K562 (cell line): ENCODE results near the gene PTBP3. TPM values are rescaled to one million over a fixed set of nuclear protein-coding genes. Genes with fewer than 3 reads are reported as not detected.
A peak's percentile ranks its signal among the peaks of the same experiment; 100 is the strongest.

Experiments
- BACH1 ChIP-seq: fragments of 200-800 bp; sonication (Bioruptor generic); IDR thresholded peaks from 2 replicates; pipeline ENCODE4 v1.6.1; 2016; ENCODE audit warnings: missing genetic modification characterization, missing compliant biosample characterization
- BCOR ChIP-seq: fragments of 450-650 bp; IDR thresholded peaks from 2 replicates; pipeline ENCODE4 v1.6.1; 2016
- CAMTA2 ChIP-seq: fragments of 250-450 bp; sonication (Bioruptor Pico); conservative IDR thresholded peaks from 2 replicates; pipeline ENCODE4 v1.5.1; 2022
- CBFB ChIP-seq: sonication (generic); formaldehyde crosslinking; IDR thresholded peaks from 2 replicates; pipeline ENCODE4 v1.4.0; 2020; ENCODE audit warnings: mild to moderate bottlenecking, missing genetic modification reagents
- EP400 ChIP-seq: fragments of 450-650 bp; IDR thresholded peaks from 2 replicates; pipeline ENCODE4 v1.6.1; 2017; ENCODE audit warnings: antibody characterized with exemption, mild to moderate bottlenecking, moderate library complexity
- MAFF ChIP-seq: IDR thresholded peaks from 2 replicates; pipeline ENCODE4 v1.6.1; 2012; ENCODE audit warnings: low read length, improper control_type of control experiment
- MTA1 ChIP-seq: fragments of 450-650 bp; IDR thresholded peaks from 2 replicates; pipeline ENCODE4 v1.6.1; 2017; ENCODE audit warnings: borderline replicate concordance
- MTA2 ChIP-seq: fragments of 450-650 bp; IDR thresholded peaks from 2 replicates; pipeline ENCODE4 v1.6.1; 2016; ENCODE audit warnings: low read depth
- NFATC3 ChIP-seq: fragments of 450-650 bp; IDR thresholded peaks from 2 replicates; pipeline ENCODE4 v1.6.1; 2017; ENCODE audit warnings: mild to moderate bottlenecking
- POLR2AphosphoS2 ChIP-seq: IDR thresholded peaks from 2 replicates; pipeline ENCODE4 v1.6.1; 2012; ENCODE audit warnings: low read length, improper control_type of control experiment
- POLR2H ChIP-seq: IDR thresholded peaks from 2 replicates; pipeline ENCODE4 v1.6.1; 2016; ENCODE audit warnings: missing genetic modification characterization, low read depth, mild to moderate bottlenecking, control low read depth, missing compliant biosample characterization, moderate library complexity
- PPARD ChIP-seq: fragments of 250-450 bp; sonication (Bioruptor Pico); IDR thresholded peaks from 2 replicates; pipeline ENCODE4 v1.8.0; 2022; ENCODE audit warnings: inconsistent platforms, mild to moderate bottlenecking, moderate library complexity
- SNIP1 ChIP-seq: fragments of 450-650 bp; IDR thresholded peaks from 2 replicates; pipeline ENCODE4 v1.7.1; 2017; ENCODE audit warnings: low read depth, mild to moderate bottlenecking
- SRF ChIP-seq, 2 experiments: fragments of 250-450, 450-650 bp in 1 of 2; sonication (Bioruptor Pico) in 1 of 2; sonication (generic) in 1 of 2; formaldehyde crosslinking; IDR thresholded peaks; 2 replicates each; pipeline versions ENCODE4 v1.5.0 to v1.5.1; 2020 to 2022; ENCODE audit warnings: mild to moderate bottlenecking in 1 of 2, missing genetic modification reagents in 1 of 2
- TAF9B ChIP-seq: fragments of 450-650 bp; IDR thresholded peaks from 2 replicates; pipeline ENCODE4 v1.6.1; 2018; ENCODE audit warnings: mild to moderate bottlenecking; ENCODE audit not compliant: partially characterized antibody
- ZBTB17 ChIP-seq: fragments of 450-650 bp; formaldehyde crosslinking; IDR thresholded peaks from 2 replicates; pipeline ENCODE4 v1.4.0; 2020; ENCODE audit warnings: mild to moderate bottlenecking
- ZNF133 ChIP-seq: fragments of 250-450 bp; sonication (Bioruptor Pico); IDR thresholded peaks from 2 replicates; pipeline ENCODE4 v1.4.0; 2020; ENCODE audit warnings: mild to moderate bottlenecking
- ZNF696 ChIP-seq: fragments of 250-450 bp; sonication (Bioruptor Pico); conservative IDR thresholded peaks from 2 replicates; pipeline ENCODE4 v1.4.0; 2020; ENCODE audit warnings: mild to moderate bottlenecking, moderate library complexity
- polyA plus RNA-seq, 8 experiments: library from polyadenylated mRNA; depleted of rRNA in 4 of 8; stranded (reverse) in 5 of 8; unstranded in 3 of 8; fragments of >200 nt; fragmentation: Nextera tagmentation in 2 of 8; fragmentation: Illumina TruSeq in 1 of 8; extraction: Ambion mirVana in 2 of 8; extraction: Trizol in 1 of 8; gene quantifications; 2 replicates each; pipeline versions ENCODE4 v1.2.1 to v1.2.3, GENCODE V29; 2011 to 2014; ENCODE audit warnings: inconsistent platforms in 1 of 8, missing spikeins in 1 of 8
- total RNA-seq, 7 experiments: library from RNA; depleted of rRNA in 6 of 7; stranded (reverse); fragments of >200 nt in 6 of 7; fragmentation: Illumina TruSeq in 2 of 7; extraction: Trizol in 2 of 7; gene quantifications; 2 replicates each; pipeline versions ENCODE4 v1.2.1 to v1.2.3, GENCODE V29; 2011 to 2021; ENCODE audit warnings: low replicate concordance in 1 of 7
- TF ChIP-seq, protein P1 (sequence below): fragments of 450-650 bp; IDR thresholded peaks from one replicate; pipeline ENCODE4 v1.6.1; 2018; ENCODE audit warnings: mild to moderate bottlenecking, moderate library complexity; ENCODE audit not compliant: partially characterized antibody
- TF ChIP-seq, protein P2 (sequence below): fragments of 450-650 bp; IDR thresholded peaks from 2 replicates; pipeline ENCODE4 v1.6.1; 2017; ENCODE audit warnings: antibody characterized with exemption
- TF ChIP-seq, protein P3 (sequence below): fragments of 250-450 bp; sonication (Bioruptor Pico); IDR thresholded peaks from 2 replicates; pipeline ENCODE4 v1.4.0; 2020

PTBP3 gene
- total and polyA plus RNA-seq, 9 of the 15 experiments (the other 6 are each of a cell fraction or from before 2014, with no cell fraction given): 22.4 to 132 (median 68.0) TPM

DNA sequence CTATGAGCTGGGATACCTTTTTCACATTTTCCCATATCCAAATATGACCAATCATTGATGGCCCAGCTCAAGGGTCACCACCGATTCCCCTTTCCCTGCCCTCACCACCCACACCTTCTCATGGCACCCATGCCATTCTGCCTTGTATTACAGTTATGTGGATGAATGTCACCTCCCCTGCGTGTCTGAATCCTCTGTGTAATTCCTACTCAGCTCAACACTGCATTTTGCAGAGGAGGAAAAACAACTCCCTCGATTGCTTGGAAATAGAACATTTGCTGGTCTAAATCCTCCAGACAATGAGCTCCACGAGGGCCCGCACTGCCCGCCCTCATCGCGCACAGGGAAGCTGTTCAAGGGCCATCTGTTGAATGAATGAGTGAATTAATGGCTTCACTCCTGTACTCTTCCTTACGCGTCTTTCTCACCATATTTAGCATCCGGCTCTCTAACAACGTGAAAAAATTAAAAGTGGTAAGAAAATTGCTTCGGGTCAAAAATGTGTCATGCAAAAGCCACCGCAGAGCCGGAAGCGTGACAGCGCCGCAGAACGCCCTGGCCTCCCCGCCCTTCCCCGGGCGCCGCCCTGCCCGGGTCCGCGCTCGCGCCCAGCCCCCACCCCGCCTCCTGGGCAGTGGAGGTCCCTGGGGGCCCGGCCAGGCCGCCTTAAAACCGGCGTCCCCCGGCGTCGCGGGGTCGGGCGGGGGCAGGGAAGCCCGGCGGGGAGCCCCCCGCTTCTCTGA, 159.0 kb downstream of the PTBP3 start (continued):
- TF ChIP-seq MAFF (no peak), TAF9B (no peak), CAMTA2 (CRISPR knock-in tag) (no peak), POLR2H (0 out of 2 replicates have a peak, but pooled peaks have one; percentile 23), NFATC3 (no peak), ZBTB17 (CRISPR knock-in tag) (no peak), MTA1 (no peak), ZNF133 (CRISPR knock-in tag) (no peak), EP400 (no peak), SNIP1 (no peak), POLR2AphosphoS2 (no peak), BACH1 (tag) (peak; percentile 81; the same call in 1 of the 2 replicates), CBFB (CRISPR knock-in tag) (no peak), PPARD (CRISPR knock-in tag) (no peak), MTA2 (no peak), ZNF696 (CRISPR knock-in tag) (no peak), BCOR (no peak), SRF (CRISPR knock-in tag; IDR thresholded peaks at IDR 0.05) (peak in 1 of 2 experiments; percentile 79; a peak in 2 of 4 replicates)
- TF ChIP-seq, protein P1, sequence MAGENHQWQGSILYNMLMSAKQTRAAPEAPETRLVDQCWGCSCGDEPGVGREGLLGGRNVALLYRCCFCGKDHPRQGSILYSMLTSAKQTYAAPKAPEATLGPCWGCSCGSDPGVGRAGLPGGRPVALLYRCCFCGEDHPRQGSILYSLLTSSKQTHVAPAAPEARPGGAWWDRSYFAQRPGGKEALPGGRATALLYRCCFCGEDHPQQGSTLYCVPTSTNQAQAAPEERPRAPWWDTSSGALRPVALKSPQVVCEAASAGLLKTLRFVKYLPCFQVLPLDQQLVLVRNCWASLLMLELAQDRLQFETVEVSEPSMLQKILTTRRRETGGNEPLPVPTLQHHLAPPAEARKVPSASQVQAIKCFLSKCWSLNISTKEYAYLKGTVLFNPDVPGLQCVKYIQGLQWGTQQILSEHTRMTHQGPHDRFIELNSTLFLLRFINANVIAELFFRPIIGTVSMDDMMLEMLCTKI: no peak
- TF ChIP-seq, protein P2, sequence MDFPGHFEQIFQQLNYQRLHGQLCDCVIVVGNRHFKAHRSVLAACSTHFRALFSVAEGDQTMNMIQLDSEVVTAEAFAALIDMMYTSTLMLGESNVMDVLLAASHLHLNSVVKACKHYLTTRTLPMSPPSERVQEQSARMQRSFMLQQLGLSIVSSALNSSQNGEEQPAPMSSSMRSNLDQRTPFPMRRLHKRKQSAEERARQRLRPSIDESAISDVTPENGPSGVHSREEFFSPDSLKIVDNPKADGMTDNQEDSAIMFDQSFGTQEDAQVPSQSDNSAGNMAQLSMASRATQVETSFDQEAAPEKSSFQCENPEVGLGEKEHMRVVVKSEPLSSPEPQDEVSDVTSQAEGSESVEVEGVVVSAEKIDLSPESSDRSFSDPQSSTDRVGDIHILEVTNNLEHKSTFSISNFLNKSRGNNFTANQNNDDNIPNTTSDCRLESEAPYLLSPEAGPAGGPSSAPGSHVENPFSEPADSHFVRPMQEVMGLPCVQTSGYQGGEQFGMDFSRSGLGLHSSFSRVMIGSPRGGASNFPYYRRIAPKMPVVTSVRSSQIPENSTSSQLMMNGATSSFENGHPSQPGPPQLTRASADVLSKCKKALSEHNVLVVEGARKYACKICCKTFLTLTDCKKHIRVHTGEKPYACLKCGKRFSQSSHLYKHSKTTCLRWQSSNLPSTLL: no peak
- TF ChIP-seq, protein P3, sequence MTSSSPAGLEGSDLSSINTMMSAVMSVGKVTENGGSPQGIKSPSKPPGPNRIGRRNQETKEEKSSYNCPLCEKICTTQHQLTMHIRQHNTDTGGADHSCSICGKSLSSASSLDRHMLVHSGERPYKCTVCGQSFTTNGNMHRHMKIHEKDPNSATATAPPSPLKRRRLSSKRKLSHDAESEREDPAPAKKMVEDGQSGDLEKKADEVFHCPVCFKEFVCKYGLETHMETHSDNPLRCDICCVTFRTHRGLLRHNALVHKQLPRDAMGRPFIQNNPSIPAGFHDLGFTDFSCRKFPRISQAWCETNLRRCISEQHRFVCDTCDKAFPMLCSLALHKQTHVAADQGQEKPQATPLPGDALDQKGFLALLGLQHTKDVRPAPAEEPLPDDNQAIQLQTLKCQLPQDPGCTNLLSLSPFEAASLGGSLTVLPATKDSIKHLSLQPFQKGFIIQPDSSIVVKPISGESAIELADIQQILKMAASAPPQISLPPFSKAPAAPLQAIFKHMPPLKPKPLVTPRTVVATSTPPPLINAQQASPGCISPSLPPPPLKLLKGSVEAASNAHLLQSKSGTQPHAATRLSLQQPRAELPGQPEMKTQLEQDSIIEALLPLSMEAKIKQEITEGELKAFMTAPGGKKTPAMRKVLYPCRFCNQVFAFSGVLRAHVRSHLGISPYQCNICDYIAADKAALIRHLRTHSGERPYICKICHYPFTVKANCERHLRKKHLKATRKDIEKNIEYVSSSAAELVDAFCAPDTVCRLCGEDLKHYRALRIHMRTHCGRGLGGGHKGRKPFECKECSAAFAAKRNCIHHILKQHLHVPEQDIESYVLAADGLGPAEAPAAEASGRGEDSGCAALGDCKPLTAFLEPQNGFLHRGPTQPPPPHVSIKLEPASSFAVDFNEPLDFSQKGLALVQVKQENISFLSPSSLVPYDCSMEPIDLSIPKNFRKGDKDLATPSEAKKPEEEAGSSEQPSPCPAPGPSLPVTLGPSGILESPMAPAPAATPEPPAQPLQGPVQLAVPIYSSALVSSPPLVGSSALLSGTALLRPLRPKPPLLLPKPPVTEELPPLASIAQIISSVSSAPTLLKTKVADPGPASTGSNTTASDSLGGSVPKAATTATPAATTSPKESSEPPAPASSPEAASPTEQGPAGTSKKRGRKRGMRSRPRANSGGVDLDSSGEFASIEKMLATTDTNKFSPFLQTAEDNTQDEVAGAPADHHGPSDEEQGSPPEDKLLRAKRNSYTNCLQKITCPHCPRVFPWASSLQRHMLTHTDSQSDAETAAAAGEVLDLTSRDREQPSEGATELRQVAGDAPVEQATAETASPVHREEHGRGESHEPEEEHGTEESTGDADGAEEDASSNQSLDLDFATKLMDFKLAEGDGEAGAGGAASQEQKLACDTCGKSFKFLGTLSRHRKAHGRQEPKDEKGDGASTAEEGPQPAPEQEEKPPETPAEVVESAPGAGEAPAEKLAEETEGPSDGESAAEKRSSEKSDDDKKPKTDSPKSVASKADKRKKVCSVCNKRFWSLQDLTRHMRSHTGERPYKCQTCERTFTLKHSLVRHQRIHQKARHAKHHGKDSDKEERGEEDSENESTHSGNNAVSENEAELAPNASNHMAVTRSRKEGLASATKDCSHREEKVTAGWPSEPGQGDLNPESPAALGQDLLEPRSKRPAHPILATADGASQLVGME (CRISPR knock-in tag): no peak
